Measurements from ENCODE around the gene RBMXL2.

Gene RBMXL2

DNA sequence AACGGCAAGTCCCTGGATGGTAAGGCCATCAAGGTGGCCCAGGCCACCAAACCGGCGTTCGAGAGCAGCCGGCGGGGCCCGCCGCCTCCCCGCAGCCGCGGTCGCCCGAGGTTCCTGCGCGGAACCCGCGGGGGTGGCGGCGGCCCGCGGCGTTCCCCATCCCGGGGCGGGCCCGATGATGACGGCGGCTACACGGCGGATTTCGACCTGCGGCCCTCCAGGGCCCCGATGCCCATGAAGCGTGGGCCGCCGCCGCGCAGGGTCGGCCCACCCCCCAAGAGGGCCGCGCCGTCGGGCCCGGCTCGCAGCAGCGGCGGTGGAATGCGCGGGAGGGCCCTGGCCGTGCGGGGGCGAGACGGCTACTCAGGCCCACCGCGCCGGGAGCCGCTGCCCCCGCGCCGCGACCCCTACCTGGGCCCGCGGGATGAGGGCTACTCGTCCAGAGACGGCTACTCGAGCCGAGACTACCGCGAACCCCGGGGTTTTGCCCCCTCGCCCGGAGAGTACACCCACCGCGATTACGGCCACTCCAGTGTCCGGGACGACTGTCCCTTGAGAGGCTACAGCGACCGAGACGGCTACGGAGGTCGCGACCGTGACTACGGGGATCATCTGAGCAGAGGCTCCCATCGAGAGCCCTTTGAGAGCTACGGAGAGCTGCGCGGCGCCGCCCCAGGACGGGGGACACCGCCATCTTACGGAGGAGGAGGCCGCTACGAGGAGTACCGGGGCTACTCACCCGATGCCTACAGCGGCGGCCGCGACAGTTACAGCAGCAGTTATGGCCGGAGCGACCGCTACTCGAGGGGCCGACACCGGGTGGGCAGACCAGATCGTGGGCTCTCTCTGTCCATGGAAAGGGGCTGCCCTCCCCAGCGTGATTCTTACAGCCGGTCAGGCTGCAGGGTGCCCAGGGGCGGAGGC is 792 bp downstream of the RBMXL2 start:
- ChIA-PET CTCF (interaction anchor here (1.5 kb wide), 1 partner anchor 9 kb away, joined by 5 read pairs; no protein-coding TSS in a partner anchor), POLR2A (no interaction called here)
- TF ChIP-seq, protein P1, sequence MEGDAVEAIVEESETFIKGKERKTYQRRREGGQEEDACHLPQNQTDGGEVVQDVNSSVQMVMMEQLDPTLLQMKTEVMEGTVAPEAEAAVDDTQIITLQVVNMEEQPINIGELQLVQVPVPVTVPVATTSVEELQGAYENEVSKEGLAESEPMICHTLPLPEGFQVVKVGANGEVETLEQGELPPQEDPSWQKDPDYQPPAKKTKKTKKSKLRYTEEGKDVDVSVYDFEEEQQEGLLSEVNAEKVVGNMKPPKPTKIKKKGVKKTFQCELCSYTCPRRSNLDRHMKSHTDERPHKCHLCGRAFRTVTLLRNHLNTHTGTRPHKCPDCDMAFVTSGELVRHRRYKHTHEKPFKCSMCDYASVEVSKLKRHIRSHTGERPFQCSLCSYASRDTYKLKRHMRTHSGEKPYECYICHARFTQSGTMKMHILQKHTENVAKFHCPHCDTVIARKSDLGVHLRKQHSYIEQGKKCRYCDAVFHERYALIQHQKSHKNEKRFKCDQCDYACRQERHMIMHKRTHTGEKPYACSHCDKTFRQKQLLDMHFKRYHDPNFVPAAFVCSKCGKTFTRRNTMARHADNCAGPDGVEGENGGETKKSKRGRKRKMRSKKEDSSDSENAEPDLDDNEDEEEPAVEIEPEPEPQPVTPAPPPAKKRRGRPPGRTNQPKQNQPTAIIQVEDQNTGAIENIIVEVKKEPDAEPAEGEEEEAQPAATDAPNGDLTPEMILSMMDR (IDR thresholded peaks at IDR 0.05; ENCODE audit: control extremely low read depth, extremely low read depth, low read depth, missing control alignments): no peak
- DNase-seq (ENCODE audit: extremely low spot score): no peak

DNA sequence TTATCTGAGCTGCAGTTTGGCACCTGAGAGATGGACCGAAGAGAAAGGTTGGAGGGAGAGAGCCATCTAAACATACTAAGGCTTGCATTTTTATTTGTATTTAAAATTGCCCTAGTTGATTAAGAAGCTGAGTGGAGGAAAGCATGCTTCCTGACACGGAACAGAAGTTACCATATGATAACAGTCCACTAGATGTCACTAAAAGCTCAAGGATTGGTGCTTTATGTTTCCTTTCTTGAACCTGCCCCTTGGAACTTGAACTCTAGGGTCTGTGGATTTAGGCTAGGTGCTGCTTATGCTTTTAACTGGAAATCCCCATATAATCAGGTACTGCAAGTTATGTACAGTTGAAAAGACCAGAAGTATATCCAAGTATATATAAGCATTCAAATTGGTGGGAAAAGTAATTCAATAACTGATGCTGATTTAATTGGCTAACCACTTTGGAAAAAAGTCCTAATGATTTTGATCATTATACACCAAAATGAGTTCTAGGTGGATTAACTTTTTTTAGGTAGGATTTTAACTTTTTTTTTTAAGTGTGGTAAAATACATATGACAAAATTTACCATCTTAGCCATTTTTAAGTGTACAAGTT is 9.5 kb downstream of the RBMXL2 start:
- peak; percentile 50 for DNase-seq (ENCODE audit: extremely low spot score)
- TF ChIP-seq, protein P1 (IDR thresholded peaks at IDR 0.05; ENCODE audit: control extremely low read depth, extremely low read depth, low read depth, missing control alignments): peak; percentile 66
- POLR2A ChIA-PET: no interaction called here
- CTCF ChIA-PET: interaction anchor here (0.7 to 3.6 kb wide), 33 partner anchors 10 to 1001 kb away, joined by 3 to 48 read pairs (median 4); partner anchors contain the start of genes EIF3F, OR10A2 and RBMXL2

- POLR2A ChIA-PET: no interaction called here
- TF ChIP-seq, protein P1 (IDR thresholded peaks at IDR 0.05; ENCODE audit: control extremely low read depth, extremely low read depth, low read depth, missing control alignments): no peak
- CTCF ChIA-PET: no interaction called here
- DNase-seq (ENCODE audit: extremely low spot score): no peak
These were observed 27.0 kb downstream of the RBMXL2 start for GRCh38 chr11:7115780-7116179.

DNA sequence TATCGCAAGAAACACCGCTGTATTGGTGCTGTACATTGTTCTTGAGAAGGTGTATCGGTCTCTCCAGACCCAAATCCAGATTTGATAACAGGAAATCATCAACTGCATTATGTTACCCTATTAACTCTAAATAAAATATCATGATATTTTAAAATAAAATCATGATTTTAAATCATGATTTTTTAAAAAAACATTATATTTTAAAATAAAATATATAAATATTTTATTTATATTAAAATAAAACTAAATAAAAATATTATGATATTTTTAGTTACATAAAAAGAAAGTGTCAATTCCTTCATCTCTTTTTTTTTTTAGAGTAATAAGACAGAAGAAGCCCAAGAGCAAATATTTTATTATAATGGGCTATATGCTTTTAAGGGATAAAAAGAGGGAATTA is 27.6 kb downstream of the RBMXL2 start:
- TF ChIP-seq, protein P1 (IDR thresholded peaks at IDR 0.05; ENCODE audit: control extremely low read depth, extremely low read depth, low read depth, missing control alignments): no peak
- ChIA-PET POLR2A (no interaction called here), CTCF (no interaction called here)
- no peak for DNase-seq (ENCODE audit: extremely low spot score)

GRCh38 chr11:7138051-7138450 is 49.3 kb downstream of the RBMXL2 start:
- ChIA-PET CTCF (no interaction called here), POLR2A (no interaction called here)
- TF ChIP-seq, protein P1 (IDR thresholded peaks at IDR 0.05; ENCODE audit: control extremely low read depth, extremely low read depth, low read depth, missing control alignments): no peak
- no peak for DNase-seq (ENCODE audit: extremely low spot score)
